DND-41 (cell line): ENCODE results near the gene PKNOX1.

Source experiments
- EZH2 ChIP-seq: IDR thresholded peaks from 3 replicates; pipeline ENCODE4 v1.6.1; 2012; ENCODE audit warnings: borderline replicate concordance, low read depth, mild to moderate bottlenecking, moderate library complexity, low read length, inconsistent platforms; ENCODE audit not compliant: severe bottlenecking
- TF ChIP-seq, protein P1 (sequence below): IDR thresholded peaks from 2 replicates; pipeline ENCODE4 v1.5.1; 2012; ENCODE audit warnings: borderline replicate concordance, low read length, moderate library complexity, mild to moderate bottlenecking; ENCODE audit not compliant: poor library complexity, severe bottlenecking; ENCODE audit errors: extremely low read depth

GRCh38 chr21:42956824-42957630 is 17.3 kb upstream of the PKNOX1 start:
- TF ChIP-seq, protein P1, sequence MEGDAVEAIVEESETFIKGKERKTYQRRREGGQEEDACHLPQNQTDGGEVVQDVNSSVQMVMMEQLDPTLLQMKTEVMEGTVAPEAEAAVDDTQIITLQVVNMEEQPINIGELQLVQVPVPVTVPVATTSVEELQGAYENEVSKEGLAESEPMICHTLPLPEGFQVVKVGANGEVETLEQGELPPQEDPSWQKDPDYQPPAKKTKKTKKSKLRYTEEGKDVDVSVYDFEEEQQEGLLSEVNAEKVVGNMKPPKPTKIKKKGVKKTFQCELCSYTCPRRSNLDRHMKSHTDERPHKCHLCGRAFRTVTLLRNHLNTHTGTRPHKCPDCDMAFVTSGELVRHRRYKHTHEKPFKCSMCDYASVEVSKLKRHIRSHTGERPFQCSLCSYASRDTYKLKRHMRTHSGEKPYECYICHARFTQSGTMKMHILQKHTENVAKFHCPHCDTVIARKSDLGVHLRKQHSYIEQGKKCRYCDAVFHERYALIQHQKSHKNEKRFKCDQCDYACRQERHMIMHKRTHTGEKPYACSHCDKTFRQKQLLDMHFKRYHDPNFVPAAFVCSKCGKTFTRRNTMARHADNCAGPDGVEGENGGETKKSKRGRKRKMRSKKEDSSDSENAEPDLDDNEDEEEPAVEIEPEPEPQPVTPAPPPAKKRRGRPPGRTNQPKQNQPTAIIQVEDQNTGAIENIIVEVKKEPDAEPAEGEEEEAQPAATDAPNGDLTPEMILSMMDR: no peak
- TF ChIP-seq EZH2: no peak
